Vagina (tissue), 2 donors: ENCODE results near the gene PBX1.

Experiments used
- POLR2AphosphoS5 ChIP-seq, 2 donors: sonication (generic); formaldehyde crosslinking; IDR thresholded peaks; one replicate each; pipeline ENCODE4 v1.9.0; 2017; ENCODE audit warnings: antibody characterized with exemption in 2 of 2, mild to moderate bottlenecking in 2 of 2, low read depth in 1 of 2; ENCODE audit not compliant: insufficient read depth in 1 of 2
- TF ChIP-seq, protein P1 (sequence below), 3 experiments: fragments of 450-650 bp in 2 of 3; fragments of 200-600 bp in 1 of 3; sonication (generic) in 1 of 3; IDR thresholded peaks; one replicate each; pipeline ENCODE4 v1.5.1; 2017 to 2019; ENCODE audit warnings: antibody characterized with exemption in 3 of 3, mild to moderate bottlenecking in 2 of 3, moderate library complexity in 2 of 3

DNA sequence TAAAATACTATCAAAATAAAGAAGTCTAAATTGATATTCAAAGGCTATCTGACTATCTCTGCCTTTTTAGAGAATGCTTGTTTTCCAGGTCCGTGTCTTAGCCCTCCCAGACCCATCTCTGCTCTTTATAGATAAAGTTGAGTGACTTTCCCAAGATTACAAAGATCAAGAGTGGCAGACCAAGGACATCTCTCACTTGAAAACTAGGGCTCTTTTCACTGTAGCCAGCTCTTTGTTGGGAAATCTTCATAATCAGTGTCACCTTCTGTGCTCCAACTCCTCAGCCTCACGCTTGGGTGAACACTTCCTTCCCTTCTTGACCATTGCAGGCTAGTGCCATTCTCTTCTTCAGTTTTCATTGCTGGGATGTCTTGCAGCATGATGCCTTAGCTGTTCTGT, 211.1 kb downstream of the PBX1 start:
- TF ChIP-seq POLR2AphosphoS5 (IDR thresholded peaks at IDR 0.05; ENCODE audit: insufficient read depth in 1 of 2, low read depth in 1 of 2), result no peak
- TF ChIP-seq, protein P1, sequence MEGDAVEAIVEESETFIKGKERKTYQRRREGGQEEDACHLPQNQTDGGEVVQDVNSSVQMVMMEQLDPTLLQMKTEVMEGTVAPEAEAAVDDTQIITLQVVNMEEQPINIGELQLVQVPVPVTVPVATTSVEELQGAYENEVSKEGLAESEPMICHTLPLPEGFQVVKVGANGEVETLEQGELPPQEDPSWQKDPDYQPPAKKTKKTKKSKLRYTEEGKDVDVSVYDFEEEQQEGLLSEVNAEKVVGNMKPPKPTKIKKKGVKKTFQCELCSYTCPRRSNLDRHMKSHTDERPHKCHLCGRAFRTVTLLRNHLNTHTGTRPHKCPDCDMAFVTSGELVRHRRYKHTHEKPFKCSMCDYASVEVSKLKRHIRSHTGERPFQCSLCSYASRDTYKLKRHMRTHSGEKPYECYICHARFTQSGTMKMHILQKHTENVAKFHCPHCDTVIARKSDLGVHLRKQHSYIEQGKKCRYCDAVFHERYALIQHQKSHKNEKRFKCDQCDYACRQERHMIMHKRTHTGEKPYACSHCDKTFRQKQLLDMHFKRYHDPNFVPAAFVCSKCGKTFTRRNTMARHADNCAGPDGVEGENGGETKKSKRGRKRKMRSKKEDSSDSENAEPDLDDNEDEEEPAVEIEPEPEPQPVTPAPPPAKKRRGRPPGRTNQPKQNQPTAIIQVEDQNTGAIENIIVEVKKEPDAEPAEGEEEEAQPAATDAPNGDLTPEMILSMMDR (IDR thresholded peaks at IDR 0.05), result no peak
